ENCODE results near the gene HYCC2.

DNA sequence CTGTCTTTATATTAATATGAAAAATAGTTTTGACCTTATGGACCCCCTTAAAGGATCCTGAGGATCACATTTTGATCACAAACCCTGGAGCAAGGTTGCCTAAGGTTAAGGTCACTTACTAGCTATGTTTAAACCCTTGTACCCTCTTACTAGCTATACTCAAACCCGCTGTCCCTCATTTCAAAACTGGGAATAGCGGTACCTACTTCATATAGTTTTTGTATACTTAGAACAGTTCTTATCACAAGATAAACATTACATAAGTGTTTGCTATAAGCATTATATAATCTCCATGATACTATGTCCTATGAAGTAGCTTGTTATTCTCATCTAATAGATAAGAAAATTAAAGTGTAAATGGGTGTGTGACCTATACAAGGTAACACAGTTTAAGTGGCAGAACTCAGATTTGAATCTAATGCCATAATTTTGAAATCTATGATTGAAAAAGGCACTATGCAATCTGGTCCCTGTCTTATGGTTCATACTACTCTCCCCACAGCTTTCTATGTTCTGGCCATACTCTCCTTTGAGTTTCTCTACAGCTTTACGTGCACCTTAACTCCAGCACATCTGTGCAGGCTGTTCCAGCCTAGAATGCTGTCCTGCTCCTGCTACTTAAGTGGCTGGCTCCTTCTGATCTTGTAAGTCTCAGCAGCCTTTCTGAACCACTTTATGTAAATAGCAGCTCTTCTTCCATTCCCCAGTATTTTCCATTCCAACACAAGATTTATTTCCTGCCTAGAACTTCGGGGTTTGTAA, 30.4 kb downstream of the HYCC2 start:
- TF ChIP-seq CTCF (IDR thresholded peaks at IDR 0.05) (no peak), POLR2A (IDR thresholded peaks at IDR 0.05) (no peak)
